ENCODE measurements around the gene UBE2E2.
A peak's percentile ranks its signal among the peaks of the same experiment; 100 is the strongest.
"Not testable (repeated sequence)": the region's sequence is repeated elsewhere in the genome, so short reads cannot be mapped to it uniquely, and the experiment has no call there.

UBE2E2 gene

DNA sequence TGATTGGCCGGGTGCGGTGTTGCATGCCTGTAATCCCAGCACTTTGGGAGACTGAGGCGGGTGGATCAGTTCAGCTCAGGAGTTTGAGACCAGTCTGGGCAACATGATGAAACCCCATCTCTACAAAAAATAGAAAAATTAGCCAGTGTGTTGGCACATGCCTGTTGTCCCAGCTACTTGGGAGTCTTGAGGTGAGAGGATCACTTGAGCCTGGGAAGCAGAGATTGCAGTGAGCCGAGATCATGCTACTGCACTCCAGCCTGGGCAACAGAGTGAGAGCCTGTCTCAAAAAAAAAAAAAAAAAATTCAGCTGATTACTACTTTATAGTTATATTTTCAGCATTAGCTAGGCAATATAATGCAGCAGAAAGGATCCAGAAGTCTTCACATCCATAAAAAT lies 133.7 kb downstream of the UBE2E2 start:
- DNase-seq, result not testable (repeated sequence)

DNA sequence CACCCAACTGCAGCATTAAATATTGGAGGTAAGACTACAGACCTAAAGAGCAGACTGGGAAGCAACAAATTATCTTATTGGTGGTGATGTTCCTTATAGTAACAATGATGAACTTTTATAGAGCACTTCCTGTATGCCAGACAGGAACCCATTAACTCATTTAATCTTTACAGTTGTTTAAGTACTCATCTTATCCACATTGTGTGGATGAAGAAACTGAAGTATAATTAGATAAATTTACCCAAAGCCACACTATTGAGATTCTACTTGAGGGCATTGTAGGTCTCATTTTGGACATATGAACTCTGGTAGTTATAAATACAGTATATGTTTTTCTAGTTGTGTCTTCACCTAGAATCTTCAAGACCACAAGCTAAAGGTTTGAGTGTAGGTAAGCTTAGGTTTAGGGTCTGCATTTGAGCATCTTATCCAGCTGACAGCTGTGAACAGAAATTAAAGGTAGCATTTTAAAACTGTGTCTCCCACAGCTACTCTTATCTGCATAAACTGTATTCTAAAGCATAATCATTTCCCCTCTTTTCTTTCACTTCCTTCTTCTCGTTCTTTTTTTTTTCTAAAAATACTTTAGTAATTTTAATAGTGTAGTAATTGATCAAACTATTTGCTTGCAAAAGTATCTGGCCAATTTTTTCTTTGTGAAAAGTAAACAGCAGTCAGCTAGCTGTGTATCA lies 138.2 kb downstream of the UBE2E2 start:
- no peak for DNase-seq

DNA sequence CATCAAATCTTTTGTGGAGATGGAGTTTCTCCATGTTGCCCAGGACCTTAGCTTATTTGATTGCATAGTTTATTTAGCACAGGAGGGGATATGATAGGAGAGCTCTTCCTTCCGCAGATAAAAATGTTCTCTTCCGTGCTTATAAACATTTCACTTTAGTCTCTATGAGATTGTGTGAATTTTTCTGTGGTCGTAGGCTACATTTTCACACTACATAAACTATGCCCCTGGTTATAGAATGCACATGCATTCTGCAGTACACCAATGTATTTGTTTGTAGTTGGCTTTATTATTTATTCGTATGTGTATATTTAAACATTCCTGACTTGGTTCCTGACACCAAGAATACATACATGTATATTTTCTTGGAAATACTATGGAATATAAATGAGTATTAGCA lies 139.2 kb downstream of the UBE2E2 start:
- no peak for DNase-seq

DNA sequence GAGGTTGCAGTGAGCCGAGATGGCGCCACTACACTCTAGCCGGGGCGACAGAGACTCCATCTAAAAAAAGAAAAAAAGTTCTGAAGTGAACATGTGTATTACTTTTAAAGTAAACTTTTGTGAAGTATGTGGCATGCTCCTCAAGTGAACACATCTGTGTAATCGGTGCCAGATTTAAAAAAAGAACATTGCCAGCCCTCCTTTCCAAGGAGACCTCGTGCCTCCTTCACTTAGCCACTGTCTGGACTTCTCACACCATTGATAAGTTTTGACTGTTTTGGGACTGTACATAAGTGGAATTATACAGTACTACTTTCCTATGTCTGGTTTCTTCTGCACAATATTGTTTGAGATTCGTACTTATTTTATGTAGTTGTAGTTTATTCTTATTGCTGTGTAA lies 140.4 kb downstream of the UBE2E2 start:
- DNase-seq, result no peak

DNA sequence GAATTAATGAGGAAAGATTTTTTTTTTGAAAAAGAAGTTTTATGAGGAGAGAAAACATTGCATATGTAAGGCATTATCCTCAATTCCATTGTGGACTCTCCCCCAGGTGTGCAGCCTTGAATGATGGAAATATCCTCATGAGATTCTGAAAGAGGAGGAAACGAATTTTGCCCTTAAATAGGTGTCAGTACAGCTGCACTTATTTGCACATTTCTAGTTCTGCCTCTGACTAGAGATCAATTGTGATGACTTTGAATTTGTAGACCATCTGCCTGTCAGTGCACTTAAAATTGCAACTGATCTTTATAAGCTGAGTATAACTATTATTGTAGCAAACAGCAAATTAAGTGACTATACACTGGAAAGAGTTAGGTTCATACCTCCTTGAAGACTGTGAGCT lies 141.8 kb downstream of the UBE2E2 start:
- no peak for DNase-seq

DNA sequence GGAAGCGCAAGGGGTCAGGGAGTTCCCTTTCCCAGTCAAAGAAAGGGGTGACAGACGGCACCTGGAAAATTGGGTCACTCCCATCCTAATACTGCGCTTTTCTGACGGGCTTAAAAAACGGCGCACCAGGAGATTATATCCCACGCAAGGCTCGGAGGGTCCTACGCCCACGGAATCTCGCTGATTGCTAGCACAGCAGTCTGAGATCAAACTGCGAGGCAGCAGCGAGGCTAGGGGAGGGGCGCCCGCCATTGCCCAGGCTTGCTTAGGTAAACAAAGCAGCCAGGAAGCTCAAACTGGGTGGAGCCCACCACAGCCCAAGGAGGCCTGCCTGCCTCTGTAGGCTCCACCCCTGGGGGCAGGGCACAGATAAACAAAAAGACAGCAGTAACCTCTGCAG lies 146.3 kb downstream of the UBE2E2 start:
- not testable (repeated sequence) for DNase-seq

DNA sequence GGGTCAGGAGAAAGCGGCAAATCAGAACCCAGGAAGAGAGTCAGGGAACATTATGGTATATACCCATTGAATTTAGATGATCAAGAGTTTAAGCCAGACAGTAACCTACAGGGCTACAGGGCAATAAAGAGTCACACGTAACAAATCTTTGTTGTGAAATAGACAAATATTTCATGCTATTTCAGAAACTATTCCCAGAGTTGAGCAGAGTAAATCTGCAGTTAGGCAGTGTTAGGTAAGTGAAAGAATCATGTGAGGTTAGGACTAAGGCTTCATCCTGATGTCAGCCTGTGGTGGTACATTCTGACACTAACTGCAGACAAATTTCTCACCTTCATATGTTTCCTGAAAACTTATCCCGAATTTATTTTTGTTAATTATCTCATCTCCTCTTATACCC lies 153.0 kb downstream of the UBE2E2 start:
- DNase-seq, result no peak

DNA sequence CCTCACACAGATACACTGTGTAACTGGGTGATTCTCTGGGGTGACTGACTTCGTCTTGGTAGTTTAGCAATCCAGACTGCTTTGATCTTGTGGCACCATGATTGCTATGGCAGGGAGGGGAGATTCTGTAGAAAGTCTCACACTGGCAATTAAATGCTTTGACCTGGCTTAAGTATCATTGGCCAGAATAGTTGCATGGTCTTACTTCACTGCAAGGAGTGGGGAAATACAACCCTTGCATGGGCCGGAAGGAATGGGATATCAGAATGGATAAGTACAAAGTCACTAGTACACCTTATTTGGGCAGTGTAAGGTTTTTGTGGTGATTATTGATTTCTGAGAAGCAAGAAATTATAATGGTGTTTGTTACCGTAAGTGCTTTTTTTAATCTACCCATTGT lies 153.8 kb downstream of the UBE2E2 start:
- DNase-seq, result no peak

DNA sequence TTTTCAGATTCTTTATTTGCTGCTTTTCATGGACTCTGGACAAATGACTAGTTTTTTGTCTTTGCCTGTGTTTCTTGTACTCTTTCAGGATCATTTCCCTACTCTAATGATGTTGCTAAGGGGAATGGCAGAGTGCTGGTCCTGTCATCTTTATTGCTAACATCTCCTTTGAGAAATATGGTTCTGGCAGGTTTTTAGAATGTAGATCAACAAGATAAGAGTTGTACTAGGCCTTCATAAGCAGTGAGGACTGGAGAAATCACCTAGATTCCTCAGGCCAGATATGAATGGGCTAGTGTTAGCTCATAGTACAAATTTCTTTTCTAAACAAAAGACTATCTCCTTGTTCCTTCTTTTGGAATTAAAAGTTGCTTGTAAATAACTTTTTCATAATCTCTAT lies 156.0 kb downstream of the UBE2E2 start:
- no peak for DNase-seq

DNA sequence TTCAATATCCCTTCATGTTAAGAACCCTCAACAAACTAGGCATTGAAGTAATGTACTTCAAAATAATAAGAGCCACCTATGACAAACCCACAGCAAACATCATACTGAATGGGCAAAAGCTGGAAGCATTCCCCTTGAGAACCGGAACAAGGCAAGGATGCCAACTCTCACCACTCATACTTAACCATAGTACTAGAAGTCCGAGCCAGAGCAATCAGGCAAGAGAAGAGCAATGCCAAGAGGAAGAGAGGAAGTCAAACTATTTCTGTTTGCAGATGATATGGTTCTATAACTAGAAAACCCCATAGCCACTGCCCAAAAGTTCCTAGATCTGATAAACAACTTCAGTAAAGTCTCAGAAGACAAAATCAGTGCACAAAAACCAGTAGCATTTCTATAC lies 161.9 kb downstream of the UBE2E2 start:
- no peak for DNase-seq

DNA sequence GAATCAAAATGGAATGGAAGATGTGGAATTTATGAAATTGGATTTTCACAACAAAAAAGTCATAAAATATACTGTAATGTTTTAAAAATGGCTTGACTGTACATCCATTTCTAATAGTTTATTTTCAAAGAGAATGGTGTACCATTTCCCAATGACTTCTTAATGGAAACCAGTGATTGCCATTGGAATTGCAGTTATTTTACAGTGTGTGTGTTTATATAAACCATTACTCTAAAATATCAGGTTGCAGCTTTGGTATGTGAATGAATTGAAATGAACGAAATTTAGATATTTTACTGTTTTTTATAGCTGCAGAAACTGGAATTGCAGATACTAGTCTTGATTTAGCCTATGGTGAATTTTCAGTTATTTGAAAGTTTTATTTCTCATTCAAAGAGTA lies 165.6 kb downstream of the UBE2E2 start:
- no peak for DNase-seq

DNA sequence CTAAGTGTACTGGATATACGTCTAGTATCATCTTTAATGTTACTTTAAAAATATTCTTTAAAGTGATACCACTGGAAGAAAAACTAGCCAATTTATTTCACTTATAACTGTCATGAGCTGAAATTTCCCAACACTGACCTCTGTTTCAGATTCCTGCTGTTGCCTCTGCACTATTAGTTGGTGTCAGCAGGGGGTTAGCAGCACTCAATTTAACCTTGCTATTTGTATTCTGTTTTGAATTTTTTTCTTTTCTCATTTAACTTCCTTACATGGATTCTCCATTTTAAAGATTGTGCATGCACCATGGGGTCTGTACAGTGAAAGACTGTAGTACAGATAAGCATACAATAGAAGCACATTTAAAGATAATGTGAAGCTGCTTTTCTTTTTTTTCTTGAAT lies 169.2 kb downstream of the UBE2E2 start:
- DNase-seq, result no peak

DNA sequence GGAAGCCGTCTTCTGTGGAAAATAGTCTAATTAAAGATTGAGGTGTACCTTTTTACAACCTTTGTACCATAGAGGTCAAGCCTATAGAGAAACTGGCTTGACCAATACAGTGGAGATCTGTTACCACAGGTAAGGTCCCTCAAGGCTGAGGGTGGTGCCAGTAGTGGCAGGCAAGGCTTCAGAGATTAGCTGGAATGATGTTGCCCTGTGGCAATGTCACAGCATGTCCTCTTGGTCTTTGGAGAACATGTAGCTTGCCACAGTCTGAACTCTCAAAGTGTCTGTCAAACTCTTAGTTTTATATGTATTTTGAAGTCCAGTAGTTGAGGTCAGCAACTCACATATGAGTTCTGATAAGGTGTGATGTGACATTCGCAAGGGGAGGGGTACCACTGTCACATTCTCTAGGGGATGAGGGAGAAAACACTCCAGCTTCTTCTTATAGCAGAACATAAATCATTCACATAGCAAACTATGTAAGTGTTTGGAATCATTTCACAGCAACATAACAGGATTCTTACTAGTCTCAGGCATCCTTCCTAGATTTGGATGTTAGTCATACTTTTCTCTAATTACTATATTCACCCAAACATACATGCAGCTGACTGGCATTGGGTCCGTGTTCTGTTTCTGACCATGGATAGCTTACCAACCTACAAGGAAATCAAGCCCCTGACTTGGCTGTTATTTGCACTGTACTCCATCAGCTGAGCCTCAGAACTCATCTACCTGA lies 173.6 kb downstream of the UBE2E2 start:
- DNase-seq, result no peak

DNA sequence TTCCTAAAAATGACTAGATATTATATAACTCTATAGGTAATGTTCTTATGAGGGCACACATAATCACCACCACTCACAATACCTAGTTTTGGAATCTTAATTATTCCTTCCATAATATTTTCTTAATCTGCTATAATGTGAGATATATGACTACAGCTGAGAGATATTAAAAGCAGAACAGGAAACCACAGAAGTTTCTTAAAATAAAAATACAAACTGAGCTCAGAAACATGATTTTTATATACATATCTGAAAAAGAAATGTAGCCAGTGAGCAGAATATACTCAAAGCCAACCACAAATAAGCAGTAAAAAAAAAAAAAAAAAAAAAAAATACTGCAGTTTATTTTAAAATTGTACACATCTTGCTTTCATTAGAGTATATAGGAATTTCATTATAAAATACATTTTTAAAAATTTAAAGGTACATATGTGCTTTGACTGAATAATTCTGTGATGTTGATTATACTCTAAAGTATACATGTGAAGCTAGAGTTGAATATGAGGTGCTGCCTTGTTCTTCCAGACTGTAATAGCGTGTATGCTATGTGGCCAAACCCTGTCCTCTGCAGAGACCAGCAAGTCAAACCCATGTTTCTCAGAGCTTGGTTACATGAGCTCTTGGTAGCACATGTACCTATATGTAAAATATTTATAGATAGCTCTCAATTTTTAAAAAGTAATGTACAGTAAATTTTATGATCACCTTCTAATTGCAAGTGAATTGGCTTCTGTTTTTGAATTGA lies 175.0 kb downstream of the UBE2E2 start:
- no peak for DNase-seq

DNA sequence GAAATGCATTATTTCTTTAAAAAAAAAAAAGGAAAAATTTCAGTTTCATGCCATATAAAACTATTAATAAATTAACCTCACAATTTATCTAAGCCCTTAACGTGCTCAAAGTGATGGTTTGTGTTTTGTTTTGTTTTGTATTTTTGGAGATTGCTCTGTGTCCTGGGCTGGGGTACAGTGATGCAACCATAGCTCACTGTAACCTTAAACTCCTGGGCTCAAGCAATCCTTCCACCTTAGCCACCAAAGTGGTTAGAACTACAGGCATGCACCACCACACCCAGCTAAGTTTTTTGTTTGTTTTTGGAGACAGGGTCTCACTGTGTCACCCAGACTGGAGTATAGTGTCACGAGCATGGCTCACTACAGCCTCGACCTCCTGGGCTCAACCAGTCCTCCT lies 180.7 kb downstream of the UBE2E2 start:
- no peak for DNase-seq

DNA sequence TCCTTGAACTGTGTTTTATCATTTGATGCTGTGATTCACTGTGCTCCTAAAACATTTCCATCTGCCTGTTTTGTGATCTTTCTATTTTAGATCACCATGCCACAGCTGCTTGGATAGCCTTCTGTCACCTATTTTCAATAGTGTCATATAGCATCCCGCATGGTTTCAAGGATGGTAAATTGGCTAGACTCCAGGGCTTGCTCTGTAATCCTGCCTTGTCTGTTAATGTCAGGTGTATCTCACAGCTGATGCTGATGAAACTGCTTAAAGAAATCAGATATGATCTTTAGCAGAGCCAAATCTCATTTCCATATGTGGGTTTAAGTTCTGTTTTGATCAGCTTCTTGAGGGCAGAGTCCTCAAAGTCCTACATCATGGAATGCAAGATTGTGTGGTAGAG lies 182.2 kb downstream of the UBE2E2 start:
- peak; percentile 21 for DNase-seq

DNA sequence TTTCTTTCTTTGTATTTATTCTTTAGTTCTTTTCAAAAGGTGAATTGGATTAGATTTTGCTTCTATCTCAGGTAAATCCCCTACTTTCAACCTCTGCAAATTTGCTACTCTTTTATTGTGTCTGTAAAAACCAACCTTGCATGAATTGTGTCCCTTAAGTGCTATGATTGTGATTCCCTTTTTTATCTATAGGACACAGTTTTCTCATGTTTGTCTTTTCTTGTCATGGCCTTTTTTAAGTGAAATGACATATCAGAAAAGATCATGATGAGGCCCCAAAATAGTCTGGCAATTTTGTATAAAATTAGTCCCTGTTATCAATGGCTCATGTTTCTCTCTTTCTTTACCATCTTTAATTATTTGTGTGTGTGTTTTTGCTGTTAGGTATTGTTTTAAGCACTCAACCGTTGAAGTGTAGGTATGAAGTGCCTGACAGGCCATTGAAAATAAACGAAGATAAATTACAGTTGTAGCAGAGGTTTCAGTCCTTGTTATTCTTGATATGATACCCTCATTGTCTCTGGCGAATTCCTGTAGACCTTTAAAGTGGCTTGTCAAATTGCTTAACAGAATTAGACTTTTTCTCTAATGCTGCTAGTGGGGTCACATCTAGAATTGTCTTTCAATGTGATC lies 184.3 kb downstream of the UBE2E2 start:
- no peak for DNase-seq

DNA sequence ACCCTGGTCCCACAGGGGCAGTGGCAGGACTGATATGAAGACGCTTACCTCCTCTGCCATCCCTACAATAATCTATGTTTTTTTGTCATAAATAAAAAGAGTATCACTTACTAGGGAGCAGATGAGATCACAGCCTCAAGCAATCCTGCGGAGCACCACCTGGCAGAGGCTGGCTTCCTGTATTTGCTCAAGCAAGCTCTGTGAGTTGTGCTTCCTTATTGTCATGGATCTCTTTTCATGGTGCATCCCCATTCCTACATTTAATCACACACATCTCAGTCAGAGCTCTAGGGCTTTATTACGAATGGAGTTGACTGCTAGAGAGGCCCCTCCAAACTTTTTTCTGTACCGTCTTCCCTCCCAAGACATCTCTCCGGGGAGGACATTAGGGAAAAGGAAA lies 186.0 kb downstream of the UBE2E2 start:
- DNase-seq, result no peak

DNA sequence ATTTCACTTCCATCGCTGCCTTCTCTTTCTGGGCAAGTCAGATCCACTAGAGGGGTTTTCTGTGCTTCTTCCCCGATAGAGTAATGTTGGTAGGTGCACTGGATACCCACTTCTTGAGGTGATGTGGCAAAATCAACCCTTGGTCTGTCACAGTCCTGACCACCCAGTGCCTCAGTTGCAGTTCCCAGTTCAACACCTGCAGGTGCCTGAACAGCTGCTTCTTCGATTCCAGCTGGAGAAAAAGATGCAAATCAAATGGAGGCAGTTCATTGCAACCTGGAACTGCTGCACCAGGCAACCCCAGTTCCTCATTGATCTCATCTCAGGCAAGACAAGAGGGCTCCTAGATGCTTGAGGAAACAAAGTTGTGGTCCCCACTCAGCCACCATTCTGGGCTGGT lies 186.6 kb downstream of the UBE2E2 start:
- DNase-seq, result no peak

DNA sequence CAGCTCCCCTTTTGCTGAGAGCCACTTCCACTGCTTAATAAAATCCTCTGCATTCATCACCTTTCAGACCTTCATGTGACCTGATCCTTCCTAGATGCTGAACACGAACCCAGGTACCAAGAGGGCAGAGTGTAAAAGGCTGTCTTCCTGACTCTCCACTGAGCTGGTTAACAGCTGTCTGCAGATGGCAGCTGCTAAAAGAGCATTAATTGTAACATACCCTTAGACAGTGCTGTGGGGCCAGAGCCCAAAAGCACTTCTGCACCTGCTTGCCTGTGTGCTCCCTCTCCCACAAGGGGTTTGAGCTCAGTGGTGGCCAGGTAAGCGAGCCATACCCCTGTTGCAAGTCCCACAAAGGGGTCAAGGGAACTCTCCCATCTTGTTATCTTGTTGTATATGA lies 187.3 kb downstream of the UBE2E2 start:
- DNase-seq, result no peak

DNA sequence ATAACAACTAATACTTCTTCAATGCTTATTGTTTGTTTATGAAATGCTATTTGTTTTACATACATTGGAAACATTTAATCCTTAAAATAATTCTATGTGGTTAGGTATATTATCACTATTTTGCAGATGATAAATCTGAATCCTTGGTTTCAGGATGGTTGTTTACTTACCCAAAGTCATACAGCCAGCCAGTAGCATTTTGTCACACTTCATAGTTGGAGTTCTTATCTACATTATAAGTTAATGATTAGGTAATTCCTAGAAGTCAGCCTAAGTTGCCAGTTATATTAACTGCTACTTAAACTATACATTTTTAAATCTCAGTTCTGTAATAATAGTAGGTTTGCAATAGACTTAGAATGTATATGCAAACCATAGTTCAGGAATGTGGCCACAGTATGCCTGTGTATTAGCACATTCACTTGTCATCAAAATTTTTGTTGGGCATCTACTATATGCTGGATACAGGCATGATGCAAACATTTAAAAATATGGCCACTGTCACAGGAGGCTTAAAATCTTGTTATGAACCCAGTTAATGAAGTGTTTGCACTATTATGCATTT lies 187.9 kb downstream of the UBE2E2 start:
- DNase-seq, result no peak

DNA sequence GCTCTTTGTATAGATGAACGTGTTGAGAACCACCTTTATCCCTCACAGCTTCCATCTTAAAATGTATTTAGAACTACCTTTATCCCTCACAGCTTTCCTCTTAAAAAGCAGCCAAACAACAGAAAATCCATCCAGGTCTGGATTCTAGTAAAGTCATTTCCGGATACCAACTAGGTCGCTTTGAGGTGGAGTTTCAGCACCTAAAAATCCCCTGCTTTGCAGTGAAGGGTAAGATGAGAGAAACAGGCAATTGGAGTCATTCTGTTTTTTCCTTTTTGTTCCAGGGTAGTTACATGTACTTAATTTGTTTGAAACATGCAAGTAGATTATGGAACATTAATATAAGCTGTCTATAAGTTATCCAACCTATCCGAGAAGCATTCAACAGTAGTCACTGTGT lies 192.0 kb downstream of the UBE2E2 start:
- DNase-seq, result no peak

DNA sequence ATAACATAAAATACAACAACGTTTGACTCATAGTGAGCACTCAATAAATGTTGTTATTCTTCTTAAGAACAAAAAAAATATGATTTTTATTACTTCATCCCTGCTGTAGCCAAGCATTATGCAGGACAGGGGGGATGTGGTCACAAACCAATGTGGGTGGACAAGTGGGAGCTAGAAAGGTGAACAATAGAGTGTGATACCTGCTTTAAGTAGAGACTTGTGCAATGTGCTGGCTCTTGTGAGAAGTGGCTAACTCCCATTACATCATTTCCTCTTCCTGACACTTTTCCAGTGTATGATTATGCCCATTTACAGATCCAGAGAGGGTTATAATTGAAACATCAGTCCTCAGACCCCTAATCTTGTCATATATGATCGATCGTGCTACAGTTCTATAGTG lies 193.6 kb downstream of the UBE2E2 start:
- no peak for DNase-seq

Data from NCI-H1092 (cell line).